Activated CD4-positive, alpha-beta T cell treated with anti-CD3 and anti-CD28 coated beads for 48 hours (primary cell): ENCODE data around the gene ADGB.
"Not testable (repeated sequence)": the region's sequence is repeated elsewhere in the genome, so short reads cannot be mapped to it uniquely, and the experiment has no call there.

ENCODE experiments used
- DNase-seq: peaks from one replicate; pipeline ENCODE4 v3.0.0-alpha.2; 2020

Gene ADGB

DNA sequence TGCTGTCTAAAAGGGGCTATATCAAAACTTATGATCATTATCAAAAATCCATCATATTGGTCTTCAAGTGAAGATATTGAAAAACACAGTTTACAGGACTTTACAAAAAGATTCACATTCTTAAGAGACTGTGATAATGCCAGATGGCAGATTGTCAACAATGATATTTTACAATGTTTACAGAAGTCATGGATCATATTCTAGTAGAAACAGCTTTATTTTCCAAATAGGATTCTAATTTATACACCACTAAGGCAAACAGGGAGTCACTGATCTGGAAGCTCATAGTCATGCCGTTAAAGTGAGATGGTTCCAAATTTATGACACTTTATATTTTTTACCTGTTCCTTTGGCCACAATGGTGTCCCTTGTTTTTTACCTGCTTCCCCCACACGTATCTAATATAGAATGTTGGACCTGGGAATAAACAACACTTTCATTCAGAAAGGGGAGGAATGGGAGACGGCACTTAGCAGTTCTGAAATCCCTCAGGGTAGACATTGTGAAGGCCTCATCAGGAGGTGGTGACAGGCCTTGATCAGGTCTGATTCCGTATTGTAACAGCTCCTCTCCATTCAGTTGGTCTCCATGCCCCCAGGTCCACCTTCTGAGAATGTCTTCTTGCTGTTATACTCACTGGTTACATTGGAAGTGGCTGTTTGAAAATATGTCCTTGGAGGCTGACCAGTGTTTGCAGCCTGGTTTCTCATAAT, 228.6 kb downstream of the ADGB start:
- DNase-seq = no peak

DNA sequence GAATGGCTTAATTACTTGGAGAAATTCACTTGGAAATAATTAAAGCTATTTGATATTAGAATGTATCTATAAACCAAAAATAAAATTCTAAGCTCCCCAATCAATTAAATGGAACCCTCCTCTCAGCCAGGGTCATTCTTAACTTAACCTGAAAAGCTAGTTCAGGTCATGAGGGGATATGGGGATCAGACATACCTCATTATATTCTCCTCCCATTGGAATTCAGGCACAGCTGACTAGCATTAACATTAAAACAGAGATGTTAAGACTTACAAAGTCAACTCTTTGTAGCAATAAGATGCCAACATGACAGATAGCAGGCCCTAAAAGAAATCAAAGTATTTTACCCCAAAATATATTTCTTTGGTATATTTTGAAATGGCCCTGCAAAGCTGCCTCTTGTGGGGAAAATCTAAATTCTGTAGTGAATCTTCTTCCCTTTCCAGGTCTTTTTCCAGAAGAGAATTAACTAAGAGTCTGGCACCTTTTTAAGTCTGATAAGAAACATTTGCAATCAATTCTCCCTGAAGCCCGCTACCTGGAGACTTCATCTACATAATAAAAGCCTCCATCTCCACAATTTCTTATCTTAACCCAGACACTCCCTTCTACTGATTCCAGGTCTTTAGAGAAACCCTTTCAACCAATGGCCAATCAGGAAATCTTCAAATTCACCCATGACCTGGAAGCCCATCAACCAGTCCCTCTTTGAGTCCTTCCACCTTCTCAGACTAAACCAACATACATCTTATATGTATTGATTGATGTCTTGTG, 231.2 kb downstream of the ADGB start:
- DNase-seq = no peak

DNA sequence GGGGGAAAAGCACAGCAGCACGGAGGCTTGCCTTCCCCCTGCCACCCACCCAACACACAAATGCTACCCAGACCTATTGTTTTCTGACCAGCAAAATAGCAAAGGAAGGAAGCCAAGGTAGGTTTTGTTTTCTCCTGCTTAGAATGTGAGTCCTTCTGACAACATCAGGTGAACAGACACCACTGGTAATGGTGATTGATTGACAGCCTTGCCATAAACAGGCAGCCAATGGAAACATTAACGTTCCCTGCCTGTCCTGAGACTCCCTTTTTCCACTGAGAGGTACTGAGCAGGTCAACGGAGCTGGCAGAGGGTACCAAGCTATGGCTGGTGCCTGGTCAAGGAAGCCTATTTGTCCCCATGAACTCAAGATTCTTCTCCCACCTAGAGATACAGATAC, 234.4 kb downstream of the ADGB start:
- DNase-seq = no peak

DNA sequence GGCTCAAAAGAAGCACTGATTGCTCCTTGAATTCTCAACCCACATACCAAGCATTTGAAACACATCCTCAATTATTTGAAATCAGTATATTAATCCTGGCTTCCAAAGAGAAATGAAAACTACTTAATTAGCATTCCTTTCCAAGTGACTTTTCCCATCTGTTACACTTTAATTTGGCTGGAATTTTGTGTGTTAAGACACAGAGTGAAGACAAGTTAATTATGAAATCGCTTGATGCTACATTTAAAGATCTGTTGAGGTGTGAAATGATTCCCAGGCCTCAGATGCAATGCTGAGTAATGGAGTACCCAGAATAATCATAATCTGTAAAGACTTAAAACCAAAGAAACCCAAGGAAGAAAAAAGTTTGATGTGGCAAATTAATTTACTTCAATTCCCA, 241.4 kb downstream of the ADGB start:
- no peak for DNase-seq

DNA sequence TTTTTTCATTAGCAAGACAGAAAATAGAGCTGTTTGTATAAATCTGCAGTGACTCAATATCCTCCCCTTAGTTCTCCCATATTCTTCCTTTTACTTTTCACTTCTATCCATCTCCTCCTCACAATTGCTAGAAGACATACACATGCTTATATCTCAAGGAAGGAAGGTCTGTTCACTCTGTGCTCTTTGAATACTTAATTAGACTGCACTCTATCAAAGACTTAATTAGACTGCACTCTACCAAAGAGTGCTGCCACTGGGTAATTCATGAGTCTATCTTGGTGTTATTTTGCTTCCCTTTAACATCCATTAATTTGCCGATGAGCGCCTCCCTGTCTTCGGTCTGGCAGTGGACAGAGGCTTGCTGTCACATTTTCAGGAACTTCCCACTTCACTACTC, 241.9 kb downstream of the ADGB start:
- no peak for DNase-seq

DNA sequence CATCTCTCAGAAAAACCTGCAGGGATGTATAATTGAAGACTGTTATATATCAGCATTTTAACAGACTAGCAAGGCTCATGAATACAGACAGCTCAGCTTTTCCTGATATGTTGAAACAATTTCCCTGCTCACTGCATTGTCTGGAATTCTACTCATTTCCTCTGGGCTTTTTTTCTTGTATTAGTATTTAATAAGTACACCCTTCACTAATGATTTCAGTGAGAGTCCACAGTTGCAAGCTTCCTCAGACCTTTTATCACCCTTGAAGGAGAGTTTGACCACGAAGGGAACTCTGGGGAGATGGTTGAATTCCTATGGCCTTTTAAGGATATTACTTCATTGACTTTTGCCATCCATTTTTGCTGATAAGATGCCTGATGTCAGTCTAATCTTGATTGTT, 248.7 kb downstream of the ADGB start:
- DNase-seq = no peak

DNA sequence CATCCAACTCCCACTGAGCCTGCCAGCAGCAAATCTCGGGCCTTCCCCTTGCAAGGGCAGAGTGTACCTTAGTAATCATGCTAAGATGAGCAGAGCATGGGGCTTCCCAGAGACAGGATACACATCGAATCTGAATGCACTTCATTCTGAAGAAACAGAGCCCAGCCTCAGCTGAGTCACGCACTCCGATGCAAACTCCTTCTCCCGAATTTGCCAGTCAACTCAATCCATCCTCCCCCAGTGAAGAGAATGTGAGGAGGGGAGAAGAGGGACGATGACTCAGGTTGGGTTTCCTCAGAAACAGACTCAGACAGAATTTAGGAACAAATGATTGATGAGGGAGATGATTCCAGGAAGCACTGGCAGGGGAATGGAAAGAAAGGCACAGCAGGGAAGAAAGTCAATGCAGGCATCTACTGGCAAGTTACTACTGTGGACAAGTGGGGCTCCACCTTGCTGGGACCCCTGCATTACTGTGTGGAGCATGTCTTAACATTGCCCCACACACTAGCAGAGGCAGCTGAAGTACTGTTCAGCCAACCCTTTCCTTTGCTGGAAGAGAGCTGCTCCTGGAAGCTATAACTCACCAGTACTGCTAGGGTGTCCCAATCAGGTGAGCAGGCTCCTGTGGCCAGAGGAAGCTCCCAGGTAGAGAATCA, 251.6 kb downstream of the ADGB start:
- peak; percentile 72 for DNase-seq

DNA sequence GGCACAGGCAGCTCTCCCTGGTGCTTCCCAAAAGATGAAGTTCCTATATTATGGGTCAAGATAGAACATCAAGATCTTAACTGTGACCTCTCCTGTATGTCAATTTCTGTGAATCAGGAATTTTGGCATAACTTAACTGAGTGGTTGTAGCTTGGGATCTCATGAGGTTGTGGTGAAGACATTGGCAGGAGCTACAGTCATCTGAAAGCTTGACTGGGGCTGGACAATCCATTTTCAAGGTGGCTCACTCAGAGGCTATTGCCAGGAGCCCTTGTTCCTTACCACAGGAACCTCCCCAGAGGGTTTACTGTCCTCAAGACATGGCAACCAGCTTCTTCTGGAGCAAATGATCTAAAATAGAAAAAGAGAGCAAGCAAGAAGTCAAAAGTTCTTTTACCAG, 252.2 kb downstream of the ADGB start:
- DNase-seq = no peak

DNA sequence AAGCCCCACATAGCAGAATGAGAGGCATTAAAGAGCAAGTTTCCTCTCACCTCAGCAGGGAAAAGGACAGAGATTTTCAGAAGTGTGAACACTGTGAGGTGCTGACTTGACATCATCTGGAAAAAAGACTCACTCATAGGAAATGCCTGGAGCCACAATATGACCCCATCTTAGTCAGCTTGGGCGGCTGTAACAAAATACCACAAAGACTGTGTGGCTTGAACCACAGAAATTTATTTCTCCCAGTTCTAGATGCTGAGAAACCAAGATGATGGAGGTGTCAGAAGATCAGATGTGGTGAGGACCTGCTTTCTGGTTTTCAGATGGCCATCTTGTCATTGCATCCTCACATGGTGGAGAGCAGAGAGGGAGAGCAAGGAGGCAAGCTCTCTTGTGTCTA, 253.1 kb downstream of the ADGB start:
- peak; percentile 49 for DNase-seq

DNA sequence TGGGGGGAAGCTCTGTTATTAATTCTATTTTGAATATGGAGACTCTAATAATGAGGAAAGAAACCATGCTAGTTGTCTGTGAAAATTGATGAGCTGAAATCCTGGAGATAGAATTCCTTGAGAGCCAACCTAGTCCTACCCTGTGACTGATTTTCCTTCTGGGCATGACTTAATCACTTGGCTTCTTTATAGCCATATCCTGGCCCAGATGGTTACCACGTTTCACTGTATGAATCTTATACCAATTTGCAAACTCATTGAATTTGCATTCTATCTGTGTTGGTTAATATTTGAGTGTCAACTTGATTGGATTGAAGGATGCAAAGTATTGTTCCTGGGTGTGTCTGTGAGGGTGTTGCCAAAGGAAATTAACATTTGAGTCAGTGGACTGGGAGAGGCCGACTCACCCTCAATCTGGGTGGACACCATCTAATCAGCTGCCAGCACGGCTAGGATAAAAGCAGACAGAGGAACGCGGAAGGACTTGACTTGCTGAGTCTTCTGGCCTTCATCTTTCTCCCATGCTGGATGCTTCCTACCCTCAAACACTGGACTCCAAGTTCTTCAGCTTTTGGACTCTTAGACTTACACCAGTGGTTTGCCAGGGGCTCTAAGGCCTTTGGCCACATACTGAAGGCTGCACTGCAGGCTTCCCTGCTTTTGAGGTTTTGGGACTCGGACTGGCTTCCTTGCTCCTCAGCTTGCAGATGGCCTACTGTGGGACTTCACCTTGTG, 255.9 kb downstream of the ADGB start:
- DNase-seq = not testable (repeated sequence)

DNA sequence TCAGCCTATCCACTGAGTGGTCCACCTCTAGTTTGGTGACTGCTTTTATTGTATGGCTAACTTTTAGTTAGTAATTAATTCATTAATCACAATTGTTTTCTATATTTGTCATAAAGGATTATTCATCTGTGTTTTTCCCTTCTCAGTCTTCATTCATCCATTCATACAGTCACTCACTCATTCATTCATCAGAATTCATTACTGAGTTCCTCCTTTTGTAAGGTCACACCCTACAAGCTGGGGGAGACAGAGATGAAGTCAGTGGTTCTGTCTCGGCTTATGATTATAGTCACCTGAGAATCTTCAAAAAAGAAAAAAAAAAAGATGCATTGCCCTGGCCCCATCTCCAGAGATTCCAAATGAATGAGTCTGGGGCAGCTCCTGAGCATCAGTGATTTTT, 257.1 kb downstream of the ADGB start:
- no peak for DNase-seq

DNA sequence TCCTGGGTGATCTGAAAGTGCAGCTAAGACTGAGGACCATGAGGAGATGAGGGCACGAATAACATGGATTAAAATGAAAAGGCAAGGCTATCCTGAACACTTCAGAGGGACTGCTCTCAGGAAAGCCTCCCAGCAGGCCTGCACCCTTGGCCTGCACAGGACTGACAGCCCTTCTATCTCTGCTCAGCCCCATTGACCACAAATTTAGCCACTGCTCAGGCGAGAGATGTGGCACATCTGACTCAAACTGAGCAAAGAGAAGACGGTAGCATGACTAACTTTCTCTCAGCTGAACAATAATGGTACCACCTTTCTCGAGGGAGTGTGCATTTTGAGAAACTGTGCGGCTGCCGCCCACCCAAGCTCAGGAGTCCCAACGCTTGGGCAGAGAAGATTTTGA, 257.5 kb downstream of the ADGB start:
- peak; percentile 58 for DNase-seq

DNA sequence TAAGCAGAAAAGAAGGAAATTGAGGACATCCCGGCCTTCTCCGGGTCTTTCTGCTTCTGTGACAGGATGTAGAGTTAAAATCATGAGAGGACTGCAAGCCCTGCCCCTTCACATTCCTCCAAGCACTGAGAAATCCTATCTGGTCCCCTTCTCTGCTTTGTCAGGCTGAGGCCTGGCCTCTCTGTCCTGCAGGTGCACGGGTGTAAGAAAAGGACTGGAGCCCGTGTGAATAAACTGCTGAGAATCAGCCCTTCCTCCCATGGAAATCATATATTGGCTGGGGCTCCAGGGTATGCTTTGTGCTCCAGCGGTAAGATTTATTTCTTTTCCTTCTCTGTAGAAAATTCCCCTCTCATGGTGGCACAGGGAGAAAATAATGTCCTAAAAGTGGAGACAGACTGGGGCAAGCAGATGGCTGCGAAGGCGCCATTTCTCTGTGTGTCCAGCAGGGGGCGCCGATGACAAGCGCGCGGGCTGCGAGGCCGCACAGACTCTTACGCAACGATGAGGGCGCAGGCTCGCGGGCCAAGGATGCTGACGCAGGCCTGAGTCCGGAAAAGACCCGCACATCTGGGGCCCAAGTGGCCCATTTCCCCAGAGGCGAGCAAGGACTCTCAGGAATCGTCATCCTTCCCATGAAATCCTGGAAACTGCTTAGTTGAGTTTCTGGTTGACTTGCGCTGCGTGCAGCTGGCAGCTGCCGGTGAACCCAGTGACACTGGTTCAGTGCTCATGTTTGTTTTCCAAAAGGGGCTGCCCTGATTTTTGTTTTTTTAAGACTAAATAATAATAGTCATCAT, 258.6 kb downstream of the ADGB start:
- peak; percentile 84 for DNase-seq

DNA sequence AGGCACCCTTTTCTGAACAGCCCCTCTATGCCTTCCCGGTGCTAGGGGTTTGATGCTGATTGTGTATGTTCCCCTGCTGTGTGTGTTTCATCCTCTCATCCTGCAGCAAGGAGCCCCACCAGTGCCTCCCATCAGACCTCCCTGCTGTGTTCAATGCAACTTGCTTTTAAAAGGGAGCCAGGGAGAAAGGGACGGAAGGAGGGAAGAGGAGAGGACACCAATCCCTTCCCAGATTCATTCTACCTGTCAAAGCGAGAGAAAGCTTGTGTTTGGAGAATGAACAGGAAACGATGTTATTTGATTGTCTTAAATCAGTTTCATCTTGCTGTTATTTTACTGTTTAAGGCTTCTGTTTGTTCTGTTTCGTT, 259.2 kb downstream of the ADGB start:
- no peak for DNase-seq

DNA sequence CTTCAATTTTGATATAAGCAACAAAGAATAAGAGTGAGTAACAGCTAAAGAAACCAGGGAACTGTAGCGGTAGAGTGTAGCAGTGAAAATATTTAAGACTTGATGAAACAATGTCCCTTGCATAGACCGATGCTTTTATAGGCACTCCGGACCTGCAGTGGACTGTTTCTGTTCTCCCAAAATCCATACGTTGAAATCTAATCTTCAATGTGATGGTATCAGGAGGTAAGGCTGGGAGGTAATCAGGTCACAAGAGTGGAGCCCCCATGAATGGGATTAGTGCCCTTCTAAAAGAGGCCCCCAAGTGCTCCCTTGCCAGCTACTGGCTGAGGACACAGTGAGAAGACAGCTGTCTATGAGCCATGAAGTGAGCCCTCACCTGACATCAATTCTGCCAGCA, 260.4 kb downstream of the ADGB start:
- no peak for DNase-seq

DNA sequence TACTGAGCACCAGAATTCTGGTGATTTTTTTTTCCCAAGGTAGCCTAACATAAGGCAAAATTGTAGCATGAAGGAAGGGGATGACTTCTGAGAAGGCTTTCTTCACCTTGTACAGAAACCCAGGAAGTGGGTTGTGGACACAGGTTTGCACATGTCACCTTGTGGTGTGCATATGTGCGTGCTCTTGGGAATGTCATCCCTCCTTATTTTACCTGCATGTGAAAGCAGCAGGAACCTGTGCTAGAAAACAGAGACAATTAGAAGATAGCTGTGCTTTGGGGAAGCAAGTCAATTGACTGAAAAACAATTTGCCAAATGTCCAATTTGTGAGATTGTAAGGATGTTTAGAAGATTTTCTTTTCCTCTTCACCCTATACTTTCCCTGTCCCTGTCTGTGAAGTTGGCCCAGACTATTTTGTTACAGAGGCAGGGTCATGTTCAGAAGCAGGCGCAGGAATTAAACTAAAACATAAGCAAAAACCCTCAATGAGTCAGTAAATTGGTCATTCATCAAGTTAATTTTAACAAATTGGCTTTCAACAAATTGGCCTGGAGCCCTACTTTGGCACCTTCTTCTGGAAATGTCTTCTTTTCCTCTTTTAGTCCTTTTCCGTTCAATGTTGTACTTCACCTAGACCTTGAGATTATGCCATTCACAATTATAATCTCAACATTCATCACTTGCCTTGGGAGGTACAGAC, 261.2 kb downstream of the ADGB start:
- no peak for DNase-seq

DNA sequence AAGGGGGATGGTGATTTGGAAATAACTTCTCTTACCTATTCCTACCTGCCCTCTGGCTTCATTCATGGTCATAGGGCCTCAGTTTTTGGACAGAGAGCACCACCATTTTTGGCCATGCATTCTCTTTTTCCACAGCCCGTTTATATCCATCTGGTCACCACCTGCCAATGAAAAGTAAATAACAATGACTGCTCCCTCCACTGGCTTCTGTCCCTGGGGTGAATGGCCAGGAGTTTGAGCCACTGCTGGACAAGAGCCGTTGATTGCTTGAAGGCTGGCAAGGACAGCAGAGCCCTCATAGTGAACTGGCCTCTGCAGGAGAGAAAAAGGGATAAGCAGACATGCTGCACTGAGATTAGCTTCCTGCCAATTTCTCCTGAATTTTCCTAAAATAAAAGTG, 261.8 kb downstream of the ADGB start:
- DNase-seq = no peak

DNA sequence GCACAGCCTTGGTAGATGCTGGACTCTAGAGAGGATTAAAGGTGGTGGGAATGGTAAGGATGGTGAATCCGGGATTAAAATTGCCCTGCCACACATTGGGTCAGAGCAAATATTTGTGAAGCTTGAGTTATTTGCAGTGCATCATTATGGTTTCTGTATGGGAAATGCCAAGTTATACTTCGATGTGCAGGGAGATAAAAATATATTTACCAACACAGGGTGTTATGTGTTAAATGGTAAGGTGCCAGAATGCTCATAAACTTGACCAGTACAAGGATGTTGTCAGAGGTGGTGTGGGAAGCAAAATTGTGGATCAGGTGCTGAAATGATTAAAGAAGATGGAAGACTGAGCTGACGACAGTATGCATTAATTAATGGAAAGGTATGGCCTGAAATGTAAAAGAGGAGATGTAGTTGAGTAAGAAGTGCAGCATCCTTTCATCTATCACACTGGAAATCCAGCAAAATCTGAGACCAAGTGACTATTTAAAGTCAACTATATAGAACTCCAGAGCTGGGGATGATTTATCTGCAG, 262.3 kb downstream of the ADGB start:
- DNase-seq = no peak

DNA sequence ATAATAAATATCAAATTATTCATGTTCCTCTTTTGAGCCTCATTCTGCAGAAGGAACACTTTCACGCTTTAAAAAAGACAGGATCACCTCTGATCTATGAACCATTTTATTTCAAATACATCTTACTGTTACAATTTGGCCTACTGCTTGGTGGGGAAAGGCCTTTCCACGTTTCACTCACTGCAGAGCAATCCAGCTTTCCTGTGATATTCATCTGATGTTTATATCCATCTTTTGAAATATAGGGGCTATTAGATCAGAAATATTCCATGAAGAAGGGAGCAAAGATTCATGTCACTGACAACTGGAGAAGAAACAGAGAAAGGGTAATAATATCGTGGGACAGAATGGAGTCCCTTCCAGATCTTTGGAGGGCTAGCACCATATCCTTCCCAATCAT, 262.9 kb downstream of the ADGB start:
- no peak for DNase-seq

DNA sequence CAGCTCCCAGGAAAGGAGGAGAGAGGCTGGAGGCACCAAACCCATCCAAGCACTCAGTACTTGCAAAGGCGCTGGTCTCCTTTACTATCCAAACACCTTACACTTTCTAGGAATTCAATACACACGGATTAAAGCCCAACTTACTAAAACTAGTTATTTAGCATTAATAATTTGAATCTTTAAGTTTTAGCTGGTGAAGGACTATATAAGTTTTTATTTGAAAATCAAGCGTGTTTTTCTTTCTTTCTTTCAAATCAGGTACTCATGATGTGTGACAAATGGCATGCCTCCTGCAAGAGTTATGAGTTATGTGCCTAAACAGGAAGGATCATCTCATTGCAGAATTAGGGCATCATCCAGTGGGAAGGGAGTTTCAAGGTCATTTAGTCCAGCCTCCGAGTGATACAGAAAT, 263.7 kb downstream of the ADGB start:
- DNase-seq = no peak

DNA sequence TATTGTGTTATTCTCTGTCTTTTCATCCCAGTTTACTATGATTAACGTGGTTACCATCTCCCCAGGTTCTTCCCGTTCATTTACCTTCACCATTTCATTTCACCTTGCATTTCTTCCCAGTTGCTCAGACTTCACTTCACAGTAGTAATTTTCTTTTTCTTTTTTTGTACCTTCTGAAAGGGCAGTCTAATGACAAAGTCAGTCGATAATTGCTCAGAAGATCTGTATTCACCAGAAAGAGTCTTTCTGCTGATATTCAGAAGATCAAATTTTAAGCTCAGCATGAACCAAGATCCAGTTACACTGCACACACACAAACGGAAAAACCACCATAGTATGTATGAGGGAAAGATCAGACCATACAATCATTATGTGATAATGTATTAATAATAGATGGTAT, 265.5 kb downstream of the ADGB start:
- no peak for DNase-seq

DNA sequence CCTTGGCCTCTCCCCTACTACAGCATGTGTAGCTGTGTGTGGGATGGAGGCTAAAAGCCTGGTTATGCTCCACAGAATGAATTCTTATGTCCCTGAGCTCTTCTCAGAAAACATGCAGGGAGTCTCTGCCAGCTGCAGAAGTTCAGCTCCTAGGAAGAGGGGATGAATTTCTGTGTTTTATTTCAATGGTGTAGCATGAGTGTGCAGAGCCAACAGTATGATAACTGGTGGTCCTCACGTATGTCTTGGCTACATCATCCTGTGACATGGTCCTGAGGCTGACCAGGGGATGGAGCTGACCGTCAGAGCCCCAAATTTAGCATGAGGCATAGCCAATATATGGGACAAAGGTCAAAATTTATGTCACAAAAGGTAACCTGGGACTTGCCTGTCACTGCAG, 266.1 kb downstream of the ADGB start:
- DNase-seq = no peak
